Suprapubic skin (tissue), 4 donors: ENCODE results near the gene ARFRP1. TPM values are rescaled to one million over a fixed set of nuclear protein-coding genes. Genes with fewer than 3 reads are reported as not detected.
"Not testable (repeated sequence)": the region's sequence is repeated elsewhere in the genome, so short reads cannot be mapped to it uniquely, and the experiment has no call there.

Source experiments
- DNase-seq, 2 donors: peaks; one replicate each; pipeline ENCODE4 v3.0.0-alpha.2; 2019; ENCODE audit warnings: low spot score in 2 of 2
- H3K27ac ChIP-seq: fragments of 200-600 bp; sonication (generic); one replicate; pipeline ENCODE4 v1.5.1; 2019
- H3K27me3 ChIP-seq: fragments of 200-600 bp; sonication (generic); one replicate; pipeline ENCODE4 v1.5.1; 2019
- H3K36me3 ChIP-seq: fragments of 200-600 bp; sonication (generic); one replicate; pipeline ENCODE4 v1.5.1; 2019
- H3K4me1 ChIP-seq: fragments of 200-600 bp; sonication (generic); one replicate; pipeline ENCODE4 v1.5.1; 2019
- H3K4me3 ChIP-seq: fragments of 200-600 bp; sonication (generic); one replicate; pipeline ENCODE4 v1.5.1; 2019; ENCODE audit warnings: mild to moderate bottlenecking
- H3K9me3 ChIP-seq: fragments of 200-600 bp; sonication (generic); one replicate; pipeline ENCODE4 v1.5.1; 2019
- EP300 ChIP-seq: sonication (generic); formaldehyde crosslinking; IDR thresholded peaks from one replicate; pipeline ENCODE4 v1.6.1; 2017; ENCODE audit warnings: antibody characterized with exemption
- POLR2A ChIP-seq, 2 donors: fragments of 450-650 bp; IDR thresholded peaks; one replicate each; pipeline ENCODE4 v1.6.1; 2017; ENCODE audit warnings: antibody characterized with exemption in 2 of 2, mild to moderate bottlenecking in 2 of 2, moderate library complexity in 2 of 2
- POLR2AphosphoS5 ChIP-seq, 3 donors: sonication (generic); formaldehyde crosslinking; IDR thresholded peaks; one replicate each; pipeline ENCODE4 v1.6.1; 2017; ENCODE audit warnings: antibody characterized with exemption in 3 of 3
- WGBS: methylation state at CpG from one replicate; pipeline ENCODE4 v1.1.5; 2018; 5-methylcytosine and 5-hydroxymethylcytosine counted together
- total RNA-seq, 4 donors: library from RNA; depleted of rRNA; stranded (reverse); fragments of >200 nt; gene quantifications; one replicate each; pipeline ENCODE4 v1.1.0, GENCODE V29; 2016
- TF ChIP-seq, protein P1 (sequence below), 2 donors: fragments of 200-600 bp in 1 of 2; fragments of 450-650 bp in 1 of 2; sonication (generic) in 1 of 2; IDR thresholded peaks; one replicate each; pipeline ENCODE4 v1.5.1; 2016 to 2019; ENCODE audit warnings: antibody characterized with exemption in 2 of 2, mild to moderate bottlenecking in 1 of 2, moderate library complexity in 1 of 2

ARFRP1 gene
- total RNA-seq, 4 donors from 2014 or later: 22.1 to 31.9 (median 27.6) TPM

DNA sequence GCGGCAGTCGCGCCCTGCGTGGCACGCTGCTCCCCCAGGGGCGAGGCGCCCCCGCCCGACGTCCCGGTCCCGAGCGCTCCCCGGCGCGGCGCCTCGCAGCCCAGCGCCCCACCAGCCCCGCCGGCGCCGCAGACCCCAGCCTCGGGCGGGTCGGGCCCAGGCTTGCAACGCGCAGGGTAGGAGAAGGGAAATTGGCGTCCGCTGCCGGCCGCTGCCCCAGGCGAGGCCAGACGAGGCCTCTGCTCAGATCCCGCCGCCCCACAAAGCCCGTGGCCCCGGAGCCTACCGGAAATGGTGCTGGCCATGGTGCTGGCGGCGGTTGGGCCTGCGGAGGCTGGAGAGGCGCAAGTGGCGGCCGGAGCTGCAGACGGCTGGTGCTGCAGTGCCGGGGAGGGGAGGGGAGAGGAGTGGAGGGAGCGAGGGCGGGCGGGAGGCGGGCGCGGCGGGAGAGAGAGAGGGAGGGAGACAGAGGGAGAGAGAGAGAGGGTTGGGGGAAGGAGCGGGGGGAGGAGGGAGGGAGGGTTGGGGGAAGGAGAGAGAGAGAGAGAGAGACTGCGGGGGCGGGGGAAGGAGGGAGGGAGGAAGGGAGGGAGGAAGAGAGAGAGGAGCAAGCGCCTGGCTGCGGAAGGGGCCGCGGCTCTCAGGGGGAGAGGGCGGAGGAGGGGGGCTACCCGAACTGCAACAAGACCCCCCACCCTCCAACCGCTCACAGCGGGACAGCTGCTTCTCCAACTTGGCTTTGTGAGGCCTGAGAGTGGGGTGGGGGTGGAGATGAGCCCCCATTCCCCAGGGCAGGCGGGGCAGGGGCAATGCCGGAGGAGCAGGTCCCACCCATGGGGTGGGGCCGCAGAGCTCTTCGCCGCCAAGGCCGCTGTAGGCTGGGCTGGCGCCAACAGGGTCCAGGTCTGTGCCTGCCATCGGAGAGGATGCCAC, 54.5 kb downstream of the ARFRP1 start, which contains the start of gene STMN3:
Gene STMN3, minus strand, starts transcription at position 384 of the 933 bp plus-strand sequence. Its CDS starts 79 bp downstream, at position 305.
- DNase-seq: peak; percentile 92
- peaks cover 47% of the 10 kb centered on the region for H3K4me1 ChIP-seq
- WGBS: under 1% methylated on average over 16 of the region's 73 CpGs

DNA sequence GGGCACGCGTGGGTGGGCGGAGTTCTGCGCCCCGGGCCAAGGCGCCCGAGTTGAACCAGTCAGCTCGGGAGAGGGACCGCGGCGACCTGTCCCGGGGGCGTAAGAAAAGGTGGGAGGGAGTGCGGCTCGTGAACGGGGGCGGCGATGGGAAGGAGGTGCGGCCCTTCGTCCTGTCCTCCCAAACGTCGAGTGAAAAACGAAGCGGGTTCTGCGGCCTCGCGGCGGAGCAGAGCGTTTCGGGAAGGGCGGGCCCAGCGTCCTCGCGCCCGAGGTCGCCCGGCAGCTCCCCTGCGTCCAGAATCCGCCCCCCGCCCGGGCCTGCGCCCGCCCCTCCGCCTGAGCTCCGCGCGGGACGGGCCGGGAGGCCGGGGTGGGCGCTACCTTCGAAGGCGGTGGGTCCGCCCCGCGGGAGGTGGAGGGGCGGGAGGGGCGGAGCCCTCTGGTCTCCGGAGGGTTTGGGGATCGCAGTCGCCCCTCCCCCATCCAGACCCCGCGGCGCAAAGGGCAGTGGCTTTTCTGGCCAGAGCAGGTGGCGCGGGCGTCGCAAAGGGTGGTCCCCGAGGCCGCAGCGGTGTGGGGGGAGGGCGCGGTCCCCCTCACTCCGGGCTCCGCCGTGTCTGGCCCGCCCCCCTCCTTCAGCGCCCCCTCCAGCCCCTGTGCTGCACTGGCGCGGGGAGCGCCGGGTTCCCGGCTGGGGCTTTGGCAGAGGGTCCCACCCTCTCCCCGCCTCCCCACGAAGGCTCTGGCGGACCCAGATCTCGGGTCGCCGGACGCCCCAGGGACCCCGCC, 55.4 kb downstream of the ARFRP1 start:
- H3K9me3 ChIP-seq: no peaks in the 10 kb centered on the region
- no peak for DNase-seq
- no peak for TF ChIP-seq POLR2A (IDR thresholded peaks at IDR 0.05)
- no peak for TF ChIP-seq POLR2AphosphoS5 (IDR thresholded peaks at IDR 0.05)
- TF ChIP-seq, protein P1, sequence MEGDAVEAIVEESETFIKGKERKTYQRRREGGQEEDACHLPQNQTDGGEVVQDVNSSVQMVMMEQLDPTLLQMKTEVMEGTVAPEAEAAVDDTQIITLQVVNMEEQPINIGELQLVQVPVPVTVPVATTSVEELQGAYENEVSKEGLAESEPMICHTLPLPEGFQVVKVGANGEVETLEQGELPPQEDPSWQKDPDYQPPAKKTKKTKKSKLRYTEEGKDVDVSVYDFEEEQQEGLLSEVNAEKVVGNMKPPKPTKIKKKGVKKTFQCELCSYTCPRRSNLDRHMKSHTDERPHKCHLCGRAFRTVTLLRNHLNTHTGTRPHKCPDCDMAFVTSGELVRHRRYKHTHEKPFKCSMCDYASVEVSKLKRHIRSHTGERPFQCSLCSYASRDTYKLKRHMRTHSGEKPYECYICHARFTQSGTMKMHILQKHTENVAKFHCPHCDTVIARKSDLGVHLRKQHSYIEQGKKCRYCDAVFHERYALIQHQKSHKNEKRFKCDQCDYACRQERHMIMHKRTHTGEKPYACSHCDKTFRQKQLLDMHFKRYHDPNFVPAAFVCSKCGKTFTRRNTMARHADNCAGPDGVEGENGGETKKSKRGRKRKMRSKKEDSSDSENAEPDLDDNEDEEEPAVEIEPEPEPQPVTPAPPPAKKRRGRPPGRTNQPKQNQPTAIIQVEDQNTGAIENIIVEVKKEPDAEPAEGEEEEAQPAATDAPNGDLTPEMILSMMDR (IDR thresholded peaks at IDR 0.05): no peak
- TF ChIP-seq EP300: no peak
- H3K4me3 ChIP-seq: peak overlapping the region; percentile 79
- no peaks in the 10 kb centered on the region for H3K36me3 ChIP-seq
- peaks cover 4% of the 10 kb centered on the region for H3K27me3 ChIP-seq
- H3K27ac ChIP-seq: no peak overlapping the region
- peaks cover 40% of the 10 kb centered on the region for H3K4me1 ChIP-seq
- 0% methylated on average over 19 of the region's 91 CpGs for WGBS

More for the DNA sequence above, 54.5 kb downstream of the ARFRP1 start, which contains the start of gene STMN3:
- Histone ChIP-seq H3K36me3 (no peaks in the 10 kb centered on the region), H3K27ac (peak within 1 kb of the TSS; percentile 45), H3K27me3 (peaks cover 4% of the 10 kb centered on the region), H3K4me3 (peak within 1 kb of the TSS; percentile 79), H3K9me3 (no peaks in the 10 kb centered on the region)
- peak in 2 of 3 donors; percentile 20 to 34 for TF ChIP-seq POLR2AphosphoS5 (IDR thresholded peaks at IDR 0.05)
- no peak for TF ChIP-seq EP300
- TF ChIP-seq, protein P1 (IDR thresholded peaks at IDR 0.05): no peak
- no peak for TF ChIP-seq POLR2A (IDR thresholded peaks at IDR 0.05)

DNA sequence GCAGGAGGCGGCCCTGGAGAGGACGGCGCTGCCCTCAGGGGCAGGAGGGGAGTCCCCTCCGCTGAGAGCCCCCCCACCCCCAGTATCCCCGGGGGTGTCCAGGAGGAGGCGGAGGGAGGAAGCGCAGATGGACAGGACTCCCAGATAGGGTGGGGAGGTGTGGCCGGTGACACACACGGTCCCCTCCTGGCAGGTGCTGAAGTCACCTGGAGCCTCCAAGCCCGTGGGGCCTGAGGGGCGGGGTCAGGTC, 55.9 kb downstream of the ARFRP1 start:
- peak overlapping the region; percentile 79 for H3K4me3 ChIP-seq
- 14% methylated on average over 1 of the region's 11 CpGs for WGBS
- H3K9me3 ChIP-seq: no peaks in the 10 kb centered on the region
- H3K4me1 ChIP-seq: peaks cover 35% of the 10 kb centered on the region
- peak in 1 of 2 donors; percentile 79 for DNase-seq
- H3K27ac ChIP-seq: no peak overlapping the region
- no peak for TF ChIP-seq POLR2AphosphoS5 (IDR thresholded peaks at IDR 0.05)
- no peak for TF ChIP-seq POLR2A (IDR thresholded peaks at IDR 0.05)
- TF ChIP-seq EP300: no peak
- TF ChIP-seq, protein P1 (IDR thresholded peaks at IDR 0.05): no peak
- H3K27me3 ChIP-seq: peaks cover 4% of the 10 kb centered on the region
- no peaks in the 10 kb centered on the region for H3K36me3 ChIP-seq

DNA sequence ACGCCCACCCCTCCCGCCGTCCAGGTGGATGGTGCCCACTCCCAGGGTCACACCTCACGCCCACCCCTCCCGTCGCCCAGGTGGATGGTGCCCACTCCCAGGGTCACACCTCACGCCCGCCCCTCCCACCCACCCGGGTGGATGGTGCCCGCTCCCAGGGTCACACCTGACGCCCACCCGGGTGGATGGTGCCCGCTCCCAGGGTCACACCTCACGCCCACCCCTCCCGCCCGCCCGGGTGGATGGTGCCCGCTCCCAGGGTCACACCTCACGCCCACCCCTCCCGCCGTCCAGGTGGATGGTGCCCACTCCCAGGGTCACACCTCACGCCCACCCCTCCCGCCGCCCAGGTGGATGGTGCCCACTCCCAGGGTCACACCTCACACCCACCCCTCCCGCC, 57.3 kb downstream of the ARFRP1 start:
- peaks cover 34% of the 10 kb centered on the region for H3K4me1 ChIP-seq
- not testable (repeated sequence) for H3K27me3 ChIP-seq, H3K9me3 ChIP-seq, H3K4me3 ChIP-seq, H3K27ac ChIP-seq, H3K36me3 ChIP-seq
- 91% methylated on average over 15 of the region's 25 CpGs for WGBS
- peak in 1 of 2 donors; percentile 49 for DNase-seq

DNA sequence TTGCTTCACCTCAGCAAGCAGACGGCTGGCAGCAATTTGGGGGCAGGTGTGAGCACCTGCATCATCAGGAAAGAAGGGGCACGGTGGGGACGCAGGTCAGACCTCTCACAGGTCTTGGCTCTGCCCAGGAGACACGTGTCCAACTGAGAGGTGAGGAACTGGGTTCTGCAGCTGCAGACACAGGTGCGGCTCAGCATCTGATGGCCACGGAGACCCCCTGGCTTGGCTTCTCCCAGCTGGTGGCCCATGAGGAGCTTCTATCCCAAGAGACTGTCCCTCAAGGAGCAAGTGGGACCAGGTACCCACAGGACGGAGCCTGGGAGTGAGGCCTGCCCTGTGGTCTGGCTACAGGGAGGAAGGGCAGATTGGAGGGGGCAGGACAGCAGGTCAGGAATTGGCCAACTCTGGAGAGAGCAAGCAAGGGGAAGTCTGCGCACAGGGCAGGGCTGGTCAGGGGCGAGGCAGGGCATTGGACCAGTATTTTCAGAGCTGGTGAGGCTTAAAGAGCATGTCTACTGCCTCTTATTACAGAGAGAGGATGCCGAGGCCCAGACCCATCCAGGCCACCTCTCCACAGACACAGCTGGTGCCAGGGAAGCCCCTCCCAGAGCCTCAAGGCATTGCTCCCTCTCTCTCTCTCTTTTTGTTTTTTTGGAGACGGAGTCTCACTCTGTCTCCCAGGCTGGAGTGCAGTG, 58.7 kb downstream of the ARFRP1 start:
- Histone ChIP-seq H3K36me3 (no peaks in the 10 kb centered on the region), H3K9me3 (no peaks in the 10 kb centered on the region), H3K27me3 (peaks cover 4% of the 10 kb centered on the region), H3K27ac (no peak overlapping the region), H3K4me3 (no peak overlapping the region), H3K4me1 (peaks cover 30% of the 10 kb centered on the region)
- no peak for TF ChIP-seq EP300
- no peak for DNase-seq
- 74% methylated on average over 9 of the region's 11 CpGs for WGBS

Other genes with a start within 250 kb of the ARFRP1 start
- gene KCNQ2, start 235.3 kb downstream of the ARFRP1 start, total RNA-seq: under 1 TPM in 1 of 4 donors, not detected in 3; 0.76 TPM
- 10 to 100 TPM in 3 of 4 donors, 1 to 10 TPM in 1; 4.8 to 13.4 (median 12.0) TPM for gene EEF1A2, start 208.9 kb downstream of the ARFRP1 start, total RNA-seq
- gene PPDPF, start 187.2 kb downstream of the ARFRP1 start, total RNA-seq: 100 to 1,000 TPM; 151 to 352 (median 299) TPM
- gene PTK6, start 170.6 kb downstream of the ARFRP1 start, total RNA-seq: 10 to 100 TPM; 58.0 to 70.6 (median 65.6) TPM
- 1 to 10 TPM in 1 of 4 donors, not detected in 3; 1.3 TPM for gene SRMS, start 160.2 kb downstream of the ARFRP1 start, total RNA-seq
- under 1 TPM in 2 of 4 donors, not detected in 2; 0.25 to 0.36 TPM for gene FNDC11, start 153.8 kb downstream of the ARFRP1 start, total RNA-seq
- gene HELZ2, start 133.7 kb downstream of the ARFRP1 start, total RNA-seq: 10 to 100 TPM; 22.8 to 36.6 (median 31.8) TPM
- 10 to 100 TPM; 15.5 to 18.5 (median 16.4) TPM for gene GMEB2, start 80.9 kb downstream of the ARFRP1 start, total RNA-seq
- gene STMN3, start 54.6 kb downstream of the ARFRP1 start, total RNA-seq: 10 to 100 TPM; 14.2 to 20.7 (median 17.0) TPM
- 10 to 100 TPM in 2 of 4 donors, 1 to 10 TPM in 2; 6.9 to 26.6 (median 13.9) TPM for gene RTEL1, start 49.7 kb downstream of the ARFRP1 start, total RNA-seq
- gene TNFRSF6B, start 11.3 kb downstream of the ARFRP1 start, total RNA-seq: 10 to 100 TPM in 2 of 4 donors, 1 to 10 TPM in 2; 2.1 to 16.1 (median 11.1) TPM
- 10 to 100 TPM; 21.7 to 25.8 (median 23.3) TPM for gene ZGPAT, start 63 bp upstream of the ARFRP1 start, total RNA-seq
- 10 to 100 TPM; 12.2 to 36.5 (median 16.9) TPM for gene LIME1, start 28.7 kb upstream of the ARFRP1 start, total RNA-seq
- gene SLC2A4RG, start 31.8 kb upstream of the ARFRP1 start, total RNA-seq: 100 to 1,000 TPM in 3 of 4 donors, 10 to 100 TPM in 1; 96.9 to 118 (median 107) TPM
- 1 to 10 TPM; 3.4 to 5.1 (median 4.4) TPM for gene ZBTB46, start 123.3 kb upstream of the ARFRP1 start, total RNA-seq
- gene ABHD16B, start 153.5 kb upstream of the ARFRP1 start, total RNA-seq: not detected
- 10 to 100 TPM; 66.5 to 87.4 (median 74.1) TPM for gene TPD52L2, start 157.3 kb upstream of the ARFRP1 start, total RNA-seq
- 10 to 100 TPM; 36.4 to 62.0 (median 53.7) TPM for gene DNAJC5, start 187.2 kb upstream of the ARFRP1 start, total RNA-seq
- gene UCKL1, start 248.4 kb upstream of the ARFRP1 start, total RNA-seq: 10 to 100 TPM; 32.3 to 80.1 (median 52.5) TPM